GM06990 (cell line): ENCODE results near the gene CUX1.

Source experiments
- DNase-seq: peaks from one replicate; pipeline ENCODE4 v3.0.0-alpha.2; 2011; ENCODE audit not compliant: insufficient read length; ENCODE audit errors: extremely low read depth
- H3K27me3 ChIP-seq: replicated peaks from 2 replicates; pipeline ENCODE4 v1.6.0; 2011; ENCODE audit warnings: low read length; ENCODE audit not compliant: control insufficient read depth, insufficient read depth
- H3K36me3 ChIP-seq: 2 replicates; pipeline ENCODE4 v1.5.1; 2011; ENCODE audit warnings: low read length; ENCODE audit not compliant: control insufficient read depth, insufficient read depth
- H3K4me3 ChIP-seq: replicated peaks from 2 replicates; pipeline ENCODE4 v1.5.1; 2011; ENCODE audit warnings: low read depth, mild to moderate bottlenecking, control low read depth, low read length
- CTCF ChIP-seq: IDR thresholded peaks from 2 replicates; pipeline ENCODE4 v1.5.1; 2011; ENCODE audit warnings: low read length, control low read depth, mild to moderate bottlenecking, inconsistent platforms; ENCODE audit not compliant: insufficient read depth, poor library complexity, severe bottlenecking

Gene CUX1

DNA sequence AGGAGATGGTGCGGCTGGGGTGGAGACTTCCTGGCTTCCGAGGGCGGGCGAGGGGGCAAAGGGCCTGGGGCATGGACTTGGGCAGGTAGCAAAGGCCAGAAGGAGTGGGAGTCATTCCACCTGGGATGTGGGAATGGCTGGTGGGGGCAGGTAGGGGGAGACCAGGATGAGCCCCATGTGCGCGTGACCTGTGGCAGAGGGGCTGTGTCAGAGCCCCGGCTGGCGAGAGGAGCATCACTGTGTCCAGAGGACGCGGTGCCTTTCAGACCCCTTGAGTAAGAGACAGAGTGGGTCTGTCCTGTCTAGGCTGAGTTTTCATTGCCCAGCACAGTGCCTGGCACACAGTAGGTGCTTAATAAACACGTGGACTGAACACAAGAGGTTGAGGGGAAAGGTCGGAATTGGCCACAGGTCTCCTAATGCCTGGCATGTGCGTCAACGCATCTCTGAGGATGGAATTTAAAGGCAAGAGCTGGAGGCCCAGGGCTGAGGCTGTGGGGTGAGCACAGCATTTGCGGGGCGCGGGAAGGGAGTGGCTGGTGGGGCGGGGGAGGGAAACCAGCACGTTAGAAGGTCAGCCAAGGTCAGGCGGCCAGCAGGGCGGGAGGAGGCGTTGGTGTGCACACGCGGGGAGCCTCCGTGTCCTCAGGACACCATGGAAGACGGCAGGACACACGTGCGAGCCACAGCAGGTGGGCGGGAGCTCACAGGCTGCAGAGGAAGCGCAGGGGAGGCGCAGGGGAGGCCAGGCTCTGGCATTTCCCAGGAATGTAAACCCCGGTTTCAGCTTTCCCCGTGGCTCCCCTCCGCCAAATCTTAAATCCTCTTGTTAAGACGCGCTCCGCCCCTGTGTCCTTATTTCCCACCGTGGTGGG, 51.8 kb downstream of the CUX1 start:
- DNase-seq, result no peak
- Histone ChIP-seq H3K36me3 (no peaks in the 10 kb centered on the region; the same call in 1 of the 2 replicates), H3K4me3 (no peak overlapping the region), H3K27me3 (no peaks in the 10 kb centered on the region)
- no peak for TF ChIP-seq CTCF

DNA sequence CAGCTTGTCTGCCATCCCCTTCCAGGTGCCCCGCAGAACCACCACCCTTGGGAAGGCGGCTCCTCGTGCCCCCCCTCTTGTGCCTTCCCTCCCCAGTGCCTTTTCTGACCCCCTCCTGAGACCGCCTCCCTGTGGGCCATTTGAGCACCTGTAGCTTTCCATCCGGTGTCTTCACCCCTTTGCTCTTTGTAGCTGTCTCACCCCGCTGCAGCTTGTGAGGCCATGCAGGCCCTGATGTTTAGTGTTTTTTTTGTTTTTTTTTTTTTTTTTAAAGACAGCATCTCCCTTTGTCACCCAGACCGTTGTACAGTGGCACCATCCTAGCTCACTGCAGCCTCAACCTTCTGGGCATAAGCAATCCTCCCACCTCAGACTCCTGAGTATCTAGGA, 52.5 kb downstream of the CUX1 start:
- Histone ChIP-seq H3K27me3 (no peaks in the 10 kb centered on the region), H3K4me3 (no peak overlapping the region), H3K36me3 (no peaks in the 10 kb centered on the region; the same call in 1 of the 2 replicates)
- no peak for DNase-seq
- no peak for TF ChIP-seq CTCF

- TF ChIP-seq CTCF, result peak; percentile 22
- H3K4me3 ChIP-seq, result no peak overlapping the region
- DNase-seq, result no peak
- H3K36me3 ChIP-seq, result no peaks in the 10 kb centered on the region; the same call in 1 of the 2 replicates
- no peaks in the 10 kb centered on the region for H3K27me3 ChIP-seq
Observed at GRCh38 chr7:101870361-101871062, 53.1 kb downstream of the CUX1 start.

DNA sequence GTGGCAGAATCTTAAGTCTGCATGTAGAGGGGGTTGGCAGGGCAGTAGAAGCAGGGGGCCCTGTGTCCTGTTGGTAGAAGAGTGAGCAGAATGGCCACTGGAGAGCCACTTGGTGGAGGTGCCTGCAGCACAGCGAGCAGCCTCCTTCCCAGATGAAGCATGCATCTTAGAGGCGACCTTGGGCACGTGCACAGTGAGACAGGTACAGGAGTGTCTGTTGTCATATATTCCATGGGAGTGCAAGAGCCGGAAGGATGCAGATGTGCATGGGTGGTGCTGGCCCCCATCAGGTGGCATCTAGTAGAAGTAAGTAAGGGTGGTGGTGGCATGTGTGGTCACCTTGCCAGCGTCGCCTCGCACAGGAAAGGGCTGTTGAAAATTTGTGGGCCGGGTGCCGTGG, 53.9 kb downstream of the CUX1 start:
- H3K4me3 ChIP-seq, result no peak overlapping the region
- H3K27me3 ChIP-seq, result no peaks in the 10 kb centered on the region
- no peaks in the 10 kb centered on the region; the same call in 1 of the 2 replicates for H3K36me3 ChIP-seq
- no peak for DNase-seq
- no peak for TF ChIP-seq CTCF

DNA sequence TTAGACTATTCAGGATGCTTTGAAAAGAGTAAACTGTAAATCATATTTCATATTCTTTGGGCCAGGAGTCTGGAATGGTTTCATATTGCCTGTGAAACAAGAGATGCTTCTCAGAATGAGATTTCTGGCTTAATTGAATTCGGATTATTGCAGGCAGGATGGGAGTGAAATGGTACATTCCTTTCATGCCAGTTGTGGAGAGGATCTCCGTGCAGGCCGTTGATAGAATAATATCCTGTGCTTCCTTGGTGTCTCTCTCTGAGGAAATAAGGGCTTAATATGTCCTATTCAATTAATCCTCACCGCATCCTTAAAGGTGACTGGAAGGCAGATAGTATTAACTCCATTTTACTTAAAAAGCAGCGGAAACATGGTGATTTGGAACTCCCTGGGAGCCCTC, 56.6 kb downstream of the CUX1 start:
- no peaks in the 10 kb centered on the region for H3K36me3 ChIP-seq
- H3K27me3 ChIP-seq, result no peaks in the 10 kb centered on the region
- DNase-seq, result no peak
- TF ChIP-seq CTCF, result no peak
- no peak overlapping the region for H3K4me3 ChIP-seq
